Activated gamma-delta T cell (primary cell): ENCODE data around the gene DDX51.

ENCODE experiments used
- DNase-seq: peaks from one replicate; lab custom pipeline; 2025; lab: John Stamatoyannopoulos, UW

The DDX51 gene

DNA sequence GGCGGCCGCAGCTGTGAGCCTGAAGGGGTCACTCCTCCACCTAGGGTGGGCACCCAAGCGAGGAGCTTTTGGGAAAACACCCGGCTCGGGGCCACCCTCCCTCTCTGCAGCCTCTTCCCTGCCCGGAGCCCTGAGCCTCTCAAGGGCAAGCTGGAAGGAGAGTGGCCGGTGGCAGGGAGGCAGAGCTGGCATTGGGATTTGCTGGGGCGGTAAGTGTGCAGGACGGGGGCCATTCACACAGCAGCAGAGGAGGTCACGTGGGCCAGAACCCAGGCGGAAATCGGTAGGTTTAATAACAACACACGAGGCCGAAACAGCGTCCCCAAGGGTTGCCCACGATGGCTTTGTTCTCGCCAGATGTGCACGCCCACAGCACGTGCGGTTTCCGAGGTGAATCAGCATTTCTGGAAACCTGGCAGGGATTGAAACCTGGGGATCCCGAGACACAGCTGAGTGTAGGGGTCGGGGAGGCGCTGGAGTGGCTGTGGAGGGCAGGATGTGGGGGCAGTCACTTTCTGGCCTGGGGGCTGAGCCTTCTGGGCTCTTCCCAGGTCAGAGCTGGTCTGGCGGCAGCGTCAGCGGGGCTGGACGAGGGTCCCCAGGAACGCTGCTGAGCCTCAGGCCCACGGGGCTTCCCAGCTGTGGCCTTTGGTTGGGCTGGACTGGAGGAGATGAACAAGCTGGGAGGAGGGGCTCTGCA, 23.6 kb upstream of the DDX51 start:
- DNase-seq: no peak

DNA sequence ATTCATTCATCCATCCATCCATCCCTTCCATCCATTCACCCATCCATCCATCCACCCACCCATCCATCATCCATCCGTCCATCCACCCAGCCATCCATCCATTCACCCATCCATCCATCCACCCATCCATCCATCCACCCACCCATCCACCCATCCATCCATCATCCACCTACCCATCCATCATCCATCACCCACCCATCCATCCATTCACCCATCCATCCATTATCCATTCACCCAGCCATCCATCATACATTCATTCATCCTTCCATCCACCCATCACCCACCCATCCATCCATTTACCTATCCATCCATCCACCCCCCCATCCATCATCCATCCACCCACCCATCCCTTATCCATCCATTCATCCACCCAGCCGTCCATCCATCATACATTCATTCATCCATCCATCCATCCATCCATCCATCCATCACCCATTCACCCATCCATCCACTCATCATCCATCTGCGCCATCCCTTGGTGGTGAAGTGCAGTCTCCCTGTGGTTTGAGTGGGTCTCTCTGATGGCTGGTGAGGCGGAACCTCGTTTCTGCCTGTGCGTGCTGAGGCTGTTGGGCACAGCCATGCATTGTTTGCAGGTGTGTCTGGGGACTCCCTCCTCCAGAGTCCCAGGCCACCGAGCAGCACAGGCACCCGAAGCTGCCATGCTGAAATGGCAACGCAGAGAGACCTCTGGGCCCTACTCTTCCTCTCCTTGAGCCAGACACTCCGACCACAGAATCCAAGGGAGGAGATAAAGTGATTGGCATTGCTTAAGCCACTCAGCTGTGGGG, 22.9 kb upstream of the DDX51 start:
- DNase-seq: no peak

DNA sequence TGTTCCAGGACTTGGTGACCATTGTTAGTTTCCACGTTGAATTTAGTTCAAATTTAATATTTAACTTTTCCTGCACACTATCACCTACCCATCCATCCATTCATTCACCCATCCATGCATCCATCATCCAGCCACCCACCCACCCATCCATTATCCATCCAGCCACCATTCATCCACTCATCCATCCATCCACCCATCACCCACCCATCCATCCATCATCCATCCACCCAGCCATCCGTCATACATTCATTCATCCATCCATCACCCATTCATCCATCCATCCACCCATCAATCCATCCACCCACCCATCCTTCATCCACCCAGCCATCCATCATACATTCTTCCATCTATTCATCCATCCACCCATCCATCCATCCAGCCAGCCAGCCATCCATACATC, 22.0 kb upstream of the DDX51 start:
- no peak for DNase-seq

DNA sequence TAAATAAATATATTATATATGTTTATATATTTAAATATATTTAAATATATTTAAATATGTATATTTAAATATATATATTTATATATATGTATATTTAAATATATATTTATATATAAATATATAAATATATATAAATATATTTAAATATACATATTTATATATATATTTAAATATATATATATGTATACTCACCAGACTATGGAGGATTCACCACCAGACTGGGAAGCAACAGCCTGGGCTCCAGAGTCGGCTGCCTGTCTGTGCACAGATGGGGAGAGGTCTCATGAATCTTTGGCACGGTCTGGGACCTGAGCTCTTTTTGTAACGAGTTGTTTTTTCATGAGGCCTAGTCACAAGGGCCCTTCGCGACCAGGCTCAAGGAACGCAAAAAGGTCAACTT, 21.5 kb upstream of the DDX51 start:
- no peak for DNase-seq

- DNase-seq: no peak
Measured at GRCh38 chr12:132164426-132164825, 20.3 kb upstream of the DDX51 start.

- DNase-seq: no peak
Measured at GRCh38 chr12:132163911-132164288, 19.8 kb upstream of the DDX51 start.

- no peak for DNase-seq
Measured at GRCh38 chr12:132163041-132163910, 19.2 kb upstream of the DDX51 start.

DNA sequence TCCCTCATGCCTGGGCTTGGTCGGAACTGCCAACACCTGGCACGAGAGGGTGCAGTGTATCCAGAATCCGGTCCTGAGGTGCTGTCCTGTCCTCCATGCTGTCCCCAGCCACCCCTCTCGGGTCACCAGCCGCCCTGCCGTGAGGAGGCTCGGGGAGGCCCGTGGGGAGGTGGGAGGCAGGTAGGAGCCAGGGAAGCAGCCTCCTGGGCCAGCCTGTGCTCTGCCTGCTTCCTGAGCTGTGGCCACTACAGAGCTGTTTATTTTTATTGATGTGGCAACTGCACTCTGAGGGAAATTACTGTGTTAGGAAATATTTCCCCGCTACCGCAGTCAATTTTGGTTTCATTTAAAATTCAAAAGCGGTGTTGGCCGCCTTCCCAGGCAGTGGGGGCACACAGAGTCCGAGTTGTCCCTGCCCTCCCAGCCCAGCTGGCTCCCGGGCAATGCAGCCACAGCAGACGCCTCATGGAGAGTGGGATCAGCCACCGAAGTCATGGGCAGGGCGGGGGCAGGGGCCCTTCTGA, 18.5 kb upstream of the DDX51 start:
- DNase-seq: no peak

GRCh38 chr12:132161796-132162507, 17.8 kb upstream of the DDX51 start:
- no peak for DNase-seq

DNA sequence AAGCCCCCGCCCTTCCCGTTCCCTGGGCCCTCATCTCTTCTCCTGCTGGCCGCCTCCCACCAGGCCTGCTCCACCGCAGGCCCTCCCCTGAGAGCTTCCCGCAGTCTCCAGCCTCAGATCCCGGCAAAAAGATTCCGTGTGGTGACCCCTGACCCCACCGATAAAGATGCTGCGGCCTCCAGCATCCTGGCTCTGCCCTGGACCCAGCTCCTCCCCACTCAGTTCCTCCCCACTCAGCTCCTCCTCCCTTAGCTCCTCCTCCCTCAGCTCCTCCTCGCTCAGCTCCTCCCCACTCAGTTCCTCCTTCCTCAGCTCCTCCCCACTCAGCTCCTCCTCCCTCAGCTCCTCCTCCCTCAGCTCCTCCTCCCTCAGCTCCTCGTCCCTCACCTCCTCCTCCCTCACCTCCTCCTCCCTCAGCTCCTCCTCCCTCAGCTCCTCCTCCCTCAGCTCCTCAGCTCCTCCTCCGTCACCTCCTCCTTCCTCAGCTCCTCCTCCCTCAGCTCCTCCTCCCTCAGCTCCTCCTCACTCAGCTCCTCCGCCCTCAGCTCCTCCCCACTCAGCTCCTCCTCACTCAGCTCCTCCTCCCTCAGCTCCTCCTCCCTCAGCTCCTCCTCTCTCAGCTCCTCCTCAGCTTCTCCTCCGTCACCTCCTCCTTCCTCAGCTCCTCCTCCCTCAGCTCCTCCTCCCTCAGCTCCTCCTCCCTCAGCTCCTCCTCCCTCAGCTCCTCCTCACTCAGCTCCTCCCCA, 17.1 kb upstream of the DDX51 start:
- DNase-seq: no peak

DNA sequence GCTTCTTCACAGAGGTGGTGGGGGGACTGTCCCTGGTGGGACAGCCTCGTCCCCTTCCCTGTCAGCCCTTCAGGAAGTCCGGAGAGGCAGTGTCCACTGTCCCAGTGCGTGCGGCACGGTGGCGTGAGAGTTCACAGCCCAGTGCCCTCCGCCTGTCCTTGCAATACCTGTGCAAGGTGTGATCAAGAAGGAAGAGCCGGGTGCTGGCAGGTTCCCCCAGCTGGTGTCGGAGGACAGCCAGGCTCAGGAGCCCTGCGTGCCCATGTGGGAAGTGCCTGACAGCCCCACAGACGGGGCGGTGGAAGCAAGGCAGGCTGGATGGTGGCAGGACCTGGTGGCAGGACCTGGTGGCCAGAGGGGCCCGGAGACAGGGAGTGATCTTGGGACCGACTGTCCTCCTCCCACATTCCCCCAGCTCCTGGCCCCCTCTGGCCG, 16.5 kb upstream of the DDX51 start:
- no peak for DNase-seq

- no peak for DNase-seq
Measured at GRCh38 chr12:132160016-132160415, 15.9 kb upstream of the DDX51 start.

DNA sequence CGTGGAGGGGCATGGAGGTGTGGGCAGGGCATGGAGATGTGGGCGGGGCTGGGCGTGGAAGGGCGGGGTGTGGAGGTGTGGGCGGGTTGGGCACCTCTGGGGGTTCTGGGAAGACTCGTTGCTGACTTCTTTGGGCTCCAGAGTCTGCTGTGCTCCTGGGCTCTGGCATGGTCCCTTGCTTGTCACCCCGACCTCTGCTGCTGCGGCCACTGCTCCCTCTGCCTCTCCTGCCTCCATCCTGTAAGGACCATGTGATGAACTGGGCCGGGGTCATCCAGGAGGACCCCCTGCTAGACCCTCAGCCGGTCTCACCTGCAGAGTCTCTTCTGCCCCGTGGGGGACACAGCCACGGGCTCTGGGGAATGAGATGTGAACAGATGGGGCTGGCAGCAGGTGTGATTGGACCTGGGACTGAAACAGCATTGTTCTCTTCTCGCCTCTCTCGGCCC, 15.5 kb upstream of the DDX51 start:
- DNase-seq: no peak

DNA sequence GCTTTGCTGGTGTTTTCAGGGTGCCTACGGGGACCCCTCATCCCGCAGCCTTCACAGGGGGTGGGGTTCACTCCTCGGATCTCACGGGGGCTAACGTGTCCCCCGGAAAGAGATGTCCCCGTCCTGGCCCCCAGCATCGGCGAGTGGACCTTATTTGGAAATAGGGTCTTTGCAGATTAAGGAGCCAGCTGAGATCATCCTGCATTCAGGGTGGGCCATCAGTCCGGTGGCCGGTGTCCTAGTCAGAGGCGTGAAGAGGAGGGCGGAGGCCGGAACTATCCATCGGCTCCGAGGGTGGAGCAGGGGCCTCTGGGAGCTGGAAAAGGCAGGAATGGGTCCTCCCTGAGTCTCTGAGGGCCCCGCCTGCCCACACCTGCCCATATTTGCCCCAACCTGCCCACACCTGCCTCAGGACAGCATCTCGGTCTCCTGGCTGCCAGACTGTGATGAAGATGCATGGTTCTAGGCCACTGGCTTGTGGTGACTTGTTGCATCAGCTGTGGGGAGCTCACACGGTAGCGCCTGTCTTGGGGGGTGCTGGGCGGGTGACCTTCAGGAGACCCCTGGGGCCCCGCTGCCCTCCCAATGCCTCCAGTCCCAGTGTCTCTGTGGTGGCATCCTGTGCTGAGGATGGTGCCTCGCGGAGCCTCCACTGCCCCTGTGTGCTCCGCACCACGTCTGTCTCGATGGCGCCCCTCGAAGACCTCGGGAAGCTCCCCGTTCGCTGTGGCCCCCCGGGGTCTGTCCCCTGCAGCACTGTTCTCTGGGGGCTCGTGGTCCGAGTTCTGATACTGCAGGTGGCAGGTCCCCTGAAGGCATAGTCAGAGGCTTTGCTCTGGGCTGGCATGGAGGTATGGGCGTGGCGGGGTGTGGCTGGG, 14.8 kb upstream of the DDX51 start:
- DNase-seq: no peak

GRCh38 chr12:132157733-132158409, 13.8 kb upstream of the DDX51 start:
- DNase-seq: no peak

DNA sequence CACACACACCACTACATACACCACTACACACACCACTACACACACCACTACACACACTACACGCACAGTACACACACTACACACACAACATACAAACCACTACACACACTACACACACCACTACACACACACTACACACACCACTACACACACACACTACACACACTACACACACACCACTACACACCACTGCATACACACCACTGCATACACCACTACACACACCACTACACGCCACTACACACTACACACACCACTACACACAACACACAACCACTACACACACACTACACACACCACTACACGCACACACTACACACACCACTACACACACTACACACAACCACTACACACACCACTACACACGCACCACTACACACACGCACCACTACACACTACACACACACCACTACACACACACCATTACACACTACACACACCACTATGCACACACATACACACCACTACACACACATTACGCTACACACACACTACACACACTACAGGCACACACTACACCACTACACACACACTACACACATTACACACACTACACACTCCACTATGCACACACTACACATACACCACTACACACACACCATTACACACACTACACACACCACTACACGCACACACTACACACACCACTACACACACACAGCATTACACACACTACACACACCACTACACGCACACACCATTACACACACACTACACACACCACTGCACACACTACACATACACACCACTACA, 12.6 kb upstream of the DDX51 start:
- DNase-seq: no peak

DNA sequence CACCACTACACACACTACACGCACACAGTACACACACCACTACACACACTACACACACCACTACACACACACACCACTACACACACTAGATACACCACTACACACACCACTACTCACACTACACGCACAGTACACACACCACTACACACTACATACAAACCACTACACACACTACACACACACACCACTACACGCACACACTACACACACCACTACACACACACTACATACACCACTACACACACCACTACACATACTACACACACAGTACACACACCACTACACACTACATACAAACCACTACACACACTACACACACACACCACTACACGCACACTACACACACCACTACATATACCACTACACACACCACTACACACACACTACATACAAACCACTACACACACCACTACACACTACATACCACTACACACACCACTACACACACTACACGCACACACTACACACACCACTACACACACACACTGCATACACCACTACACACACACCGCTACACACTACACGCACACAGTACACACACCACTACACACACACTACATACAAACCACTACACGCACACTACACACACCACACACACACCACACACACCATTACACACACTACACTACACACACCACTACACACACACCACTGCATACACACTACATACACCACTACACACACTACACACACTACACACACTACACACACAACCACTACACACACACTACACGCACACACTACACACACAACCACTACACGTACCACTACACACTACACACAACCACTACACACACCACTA, 11.9 kb upstream of the DDX51 start:
- DNase-seq: no peak
